ENCODE results near the gene PDCD1.
"Not testable (repeated sequence)": the region's sequence is repeated elsewhere in the genome, so short reads cannot be mapped to it uniquely, and the experiment has no call there.

PDCD1 gene

DNA sequence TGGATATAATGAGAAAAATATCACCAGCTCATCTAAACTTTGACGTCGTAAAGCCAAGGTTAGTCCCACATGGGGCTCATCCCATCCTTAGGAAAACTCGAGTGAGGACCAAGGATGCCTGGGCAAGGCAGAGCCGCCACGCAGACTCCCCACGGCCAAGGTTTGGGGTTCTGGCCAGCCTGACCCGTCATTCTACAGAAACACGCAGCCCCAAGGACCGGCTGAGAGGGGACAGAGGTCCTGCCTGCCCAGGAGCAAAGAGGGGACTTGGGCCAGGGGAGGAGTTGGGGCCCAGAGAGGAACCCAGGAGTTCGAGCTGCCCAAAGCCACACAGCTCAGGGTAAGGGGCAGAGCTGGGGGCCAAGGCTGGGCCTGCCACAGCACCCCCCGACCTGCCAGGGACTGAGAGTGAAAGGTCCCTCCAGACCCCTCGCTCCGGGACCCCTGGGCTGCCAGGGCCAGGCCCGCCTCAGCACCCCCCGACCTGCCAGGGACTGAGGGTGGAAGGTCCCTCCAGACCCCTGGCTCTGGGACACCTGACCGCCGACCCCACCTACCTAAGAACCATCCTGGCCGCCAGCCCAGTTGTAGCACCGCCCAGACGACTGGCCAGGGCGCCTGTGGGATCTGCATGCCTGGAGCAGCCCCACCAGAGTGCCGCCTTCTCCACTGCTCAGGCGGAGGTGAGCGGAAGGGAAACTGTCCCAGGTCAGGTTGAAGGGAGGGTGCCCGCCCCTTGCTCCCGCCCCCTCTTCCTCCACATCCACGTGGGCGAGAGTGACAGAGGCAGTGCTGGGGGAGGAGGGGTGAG lies at the start of gene PDCD1:
PDCD1 (minus strand) TSS at position 689 of the 811 bp plus-strand sequence; CDS start at position 633, 56 bp downstream.
- no peak for DNase-seq

DNA sequence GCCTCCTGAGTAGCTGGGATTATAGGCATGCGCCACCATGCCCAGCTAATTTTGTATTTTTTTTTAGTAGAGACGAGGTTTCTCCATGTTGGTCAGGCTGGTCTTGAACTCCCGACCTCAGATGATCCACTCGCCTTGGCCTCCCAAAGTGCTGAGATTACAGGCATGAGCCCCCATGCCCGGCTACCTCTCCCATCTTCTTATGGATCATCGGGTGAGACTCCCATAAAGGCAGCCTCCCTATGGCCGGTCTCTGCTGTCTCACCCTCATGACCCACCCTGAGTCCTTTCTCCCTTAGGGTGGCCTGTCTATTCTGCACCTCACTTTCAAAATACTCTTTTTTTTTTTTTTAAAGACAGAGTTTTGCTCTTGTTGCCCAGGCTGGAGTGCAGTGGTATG lies 49.1 kb upstream of the PDCD1 start:
- not testable (repeated sequence) for DNase-seq

DNA sequence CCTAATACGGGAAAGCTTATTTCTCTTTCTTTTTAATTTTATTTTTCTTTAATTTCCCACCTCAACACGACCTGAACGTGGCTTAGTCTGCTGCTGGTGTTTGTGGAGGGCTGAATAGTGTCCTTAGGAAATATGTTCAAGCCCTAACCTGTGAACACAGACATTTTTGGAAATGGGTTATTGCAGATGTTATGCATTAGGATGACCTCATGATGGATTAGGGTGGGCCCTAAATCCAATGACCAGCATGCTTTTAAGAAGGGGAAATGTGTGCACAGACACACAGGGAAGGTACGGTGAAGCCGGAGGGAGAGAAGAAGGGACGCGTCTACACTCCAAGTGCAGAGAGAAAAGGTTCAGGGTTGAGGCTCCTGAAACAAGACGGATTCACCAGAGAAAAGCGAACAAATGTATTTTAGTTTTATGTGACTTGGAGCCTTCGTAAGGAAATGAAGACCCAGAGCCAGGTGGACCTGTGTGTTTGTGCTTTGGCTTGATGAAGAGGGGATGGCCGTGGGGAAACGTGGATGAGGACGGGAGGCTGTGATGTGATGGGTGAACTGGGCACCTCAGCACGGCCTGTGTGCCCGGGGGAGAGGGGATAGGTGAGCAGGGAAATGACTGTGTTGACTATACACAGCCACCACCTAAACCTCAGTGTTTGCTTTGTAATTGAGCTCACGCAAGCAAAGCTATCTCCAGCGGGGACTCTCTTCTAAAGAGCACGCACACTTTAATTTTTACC lies 48.3 kb upstream of the PDCD1 start:
- DNase-seq = no peak

DNA sequence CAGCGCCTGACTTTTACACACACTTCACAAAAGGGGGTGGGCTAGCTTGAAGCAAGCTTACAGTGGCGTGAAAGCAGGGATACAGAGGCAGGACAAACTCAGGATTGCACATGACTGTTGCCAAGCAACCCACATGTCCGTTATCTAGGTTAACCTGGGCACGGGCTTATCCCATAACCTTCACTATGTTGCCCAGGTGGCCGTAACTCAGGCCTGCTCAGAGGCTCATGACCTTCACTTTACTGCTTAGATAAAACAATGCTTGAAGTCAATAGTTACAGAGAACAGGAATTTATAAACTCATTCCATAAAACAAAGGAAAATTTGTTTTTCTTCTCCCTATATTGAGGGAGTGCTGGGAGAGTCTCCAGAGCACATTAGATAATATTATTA lies 47.7 kb upstream of the PDCD1 start:
- not testable (repeated sequence) for DNase-seq

DNA sequence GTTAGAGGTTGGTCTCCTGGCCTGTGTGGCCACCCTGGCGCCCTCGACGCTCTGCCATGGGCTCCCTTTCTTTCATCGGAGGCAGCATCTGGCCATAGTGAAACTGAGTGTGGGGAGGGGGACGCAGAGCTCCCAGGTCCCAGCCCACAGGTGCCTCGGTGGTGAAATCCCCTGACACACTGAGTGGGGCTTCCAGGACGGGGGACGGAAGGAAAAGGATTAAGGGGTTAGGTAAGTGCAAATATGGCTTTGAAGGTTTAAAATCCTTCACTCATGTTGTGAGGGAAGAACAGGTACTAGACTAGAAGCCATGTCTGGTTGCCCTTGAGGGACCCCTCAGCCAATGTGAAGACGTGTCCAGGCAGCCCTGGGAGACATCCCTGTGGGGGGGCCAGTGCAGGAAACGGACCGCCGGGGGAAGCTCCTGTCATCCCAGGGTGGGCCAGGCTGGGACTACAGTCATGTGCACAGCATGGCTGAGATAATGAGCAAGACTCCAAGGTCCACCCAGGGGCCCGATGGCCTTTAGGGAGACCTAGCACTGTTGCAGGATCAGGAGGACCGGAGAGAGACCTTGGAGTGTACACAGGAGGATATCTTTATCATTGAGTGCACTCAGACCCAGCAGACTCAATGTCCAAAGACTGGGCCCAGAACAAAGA lies 47.2 kb upstream of the PDCD1 start:
- no peak for DNase-seq

DNA sequence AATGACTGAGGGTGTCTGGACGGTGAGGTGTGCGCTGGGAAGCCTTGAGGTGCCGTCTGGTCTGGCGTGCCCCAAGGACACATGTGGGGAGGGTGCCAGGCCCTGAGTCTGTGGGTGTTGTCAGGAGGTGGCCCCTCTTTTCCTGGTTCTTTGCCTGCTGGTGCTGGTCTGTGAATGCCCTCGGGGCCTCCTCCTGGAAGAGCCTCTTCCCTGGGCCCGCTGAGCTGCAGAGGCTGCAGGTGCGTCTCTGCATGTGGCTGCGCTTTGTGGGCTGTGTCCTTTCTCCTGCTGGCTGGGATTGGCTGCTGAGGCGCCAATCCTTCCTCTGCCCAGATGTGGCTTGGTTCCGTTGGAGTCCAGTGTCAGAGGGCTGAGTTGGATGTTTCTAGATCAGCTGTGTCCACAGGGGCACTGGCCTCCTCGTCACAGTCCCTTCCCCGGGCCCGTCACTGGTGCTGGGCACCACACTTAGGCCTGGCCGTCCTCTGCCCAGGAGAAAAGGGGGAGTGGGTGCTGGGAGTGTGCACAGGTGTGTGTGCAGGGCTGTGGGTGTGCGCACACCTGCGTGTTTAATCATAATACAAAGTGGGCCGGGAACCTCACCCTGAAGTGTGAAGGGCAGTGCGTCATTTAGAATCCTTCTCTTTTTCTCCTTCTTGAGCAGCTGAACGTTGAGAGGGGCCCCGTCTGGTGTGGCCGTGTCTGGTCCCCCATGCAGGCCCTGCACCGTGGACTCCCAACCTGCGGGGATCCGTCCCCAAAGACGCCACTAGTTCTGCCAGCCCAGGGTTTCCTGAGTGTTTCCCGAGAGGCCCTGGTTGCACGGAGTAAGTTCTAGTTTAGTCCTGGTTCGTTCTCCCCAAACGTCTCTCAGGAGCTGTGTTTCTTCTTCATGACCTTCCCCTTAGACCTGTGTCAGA lies 46.4 kb upstream of the PDCD1 start:
- no peak for DNase-seq

DNA sequence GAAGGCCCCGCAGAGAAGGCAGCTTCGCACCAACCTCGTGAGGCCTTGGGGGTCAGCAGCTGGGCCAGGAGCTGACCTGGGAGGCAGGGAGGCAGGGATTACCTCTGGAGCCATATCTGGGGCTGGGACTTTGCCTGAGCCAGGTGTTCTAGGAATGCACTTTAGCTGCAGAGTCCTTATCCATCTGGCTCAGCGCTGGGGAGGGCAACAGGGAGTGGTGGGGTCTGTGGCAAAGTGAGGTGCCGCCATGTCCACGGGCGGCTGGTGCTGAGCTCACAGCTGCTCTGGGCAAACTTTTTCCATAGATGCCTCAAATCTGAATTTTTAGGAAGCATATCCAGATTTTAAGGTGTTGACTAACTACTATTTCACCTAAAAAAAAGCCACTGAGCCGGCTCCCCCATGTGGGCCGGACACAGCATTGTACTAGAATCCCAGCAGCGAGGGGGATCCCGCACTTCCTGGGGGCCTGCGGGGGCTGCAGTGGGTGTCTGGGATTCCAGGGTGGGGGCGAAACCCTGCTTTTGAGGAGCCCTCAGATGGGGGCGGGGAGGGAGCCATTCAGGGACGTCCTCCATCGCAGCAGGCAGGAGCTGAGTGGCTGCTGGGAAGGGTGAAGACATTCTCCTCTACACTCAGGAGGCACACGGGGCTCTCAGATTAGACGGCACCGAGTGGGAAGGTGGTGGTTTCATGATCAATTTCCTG lies 45.5 kb upstream of the PDCD1 start:
- no peak for DNase-seq

DNA sequence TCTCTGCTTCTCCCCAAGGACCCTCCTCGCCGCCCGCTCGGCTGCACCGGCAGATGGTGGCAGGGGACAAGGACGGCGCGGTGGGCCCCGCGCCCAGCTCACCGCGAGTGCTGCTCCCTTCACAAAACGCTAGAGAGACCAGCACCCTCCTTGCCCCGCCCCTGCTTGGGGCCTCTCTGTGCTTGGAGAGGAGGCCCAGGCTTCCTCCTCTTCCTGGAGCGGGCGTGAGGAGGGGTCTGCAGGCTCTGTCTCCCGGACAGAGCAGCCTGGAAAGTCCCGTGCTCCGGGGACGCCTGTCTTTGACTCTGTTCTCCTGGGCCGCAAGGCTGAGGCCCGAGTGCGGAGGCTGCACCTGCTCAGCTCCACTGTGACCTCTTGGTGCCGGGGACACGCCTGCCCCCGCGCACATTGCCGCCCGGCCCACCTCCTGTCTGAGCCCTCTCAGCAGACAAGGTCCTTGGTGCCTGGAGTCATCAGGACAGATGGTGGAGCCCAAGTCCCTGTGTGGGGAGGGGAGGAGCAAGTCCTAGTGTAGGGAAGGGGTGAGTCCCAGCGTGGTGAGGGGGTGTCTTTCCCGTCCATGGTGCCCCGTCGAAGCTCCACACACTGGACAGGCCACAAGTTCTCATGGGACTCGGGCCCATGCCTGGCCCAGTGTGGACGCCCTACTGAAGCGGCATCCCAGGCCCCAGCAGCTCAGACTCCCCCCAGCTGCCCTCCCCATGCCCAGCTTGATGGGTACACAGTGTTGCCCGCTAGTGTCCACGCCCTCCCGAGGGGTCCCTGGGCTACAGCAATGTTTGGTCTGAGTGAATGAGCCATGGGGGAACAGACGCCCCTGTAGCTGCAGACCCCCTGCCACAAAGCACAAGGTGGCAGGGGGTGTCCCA lies 44.7 kb upstream of the PDCD1 start:
- DNase-seq = no peak

DNA sequence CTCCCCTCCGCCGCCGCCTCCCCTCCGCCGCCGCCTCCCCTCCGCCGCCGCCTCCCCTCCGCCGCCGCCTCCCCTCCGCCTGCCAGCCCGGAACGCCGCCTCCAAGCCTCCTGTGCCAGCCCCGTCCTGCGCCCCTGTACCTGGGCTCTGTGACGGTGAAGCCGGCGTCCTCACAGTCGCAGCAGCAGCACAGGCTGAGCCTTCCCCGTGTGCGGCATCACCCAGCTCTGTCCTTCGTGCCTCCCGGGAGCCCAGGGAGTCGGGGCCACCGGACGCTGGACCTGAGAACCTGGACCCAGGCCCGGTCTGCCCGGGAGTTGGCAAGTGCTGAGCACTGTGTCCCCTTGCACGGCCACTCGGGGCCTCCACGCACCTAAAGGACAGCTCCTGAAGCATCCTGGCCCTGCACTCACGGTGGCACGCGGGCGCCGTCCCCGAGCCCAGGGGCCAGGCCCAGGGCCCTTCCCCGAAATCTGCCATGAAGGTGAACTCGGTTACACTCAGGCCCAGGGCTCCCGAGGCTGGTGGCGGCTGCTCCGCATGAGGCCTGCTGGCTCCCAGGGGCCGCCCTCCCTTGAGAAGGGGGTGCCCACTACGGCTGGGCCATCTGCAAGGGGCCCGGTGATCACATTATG lies 43.8 kb upstream of the PDCD1 start:
- no peak for DNase-seq

DNA sequence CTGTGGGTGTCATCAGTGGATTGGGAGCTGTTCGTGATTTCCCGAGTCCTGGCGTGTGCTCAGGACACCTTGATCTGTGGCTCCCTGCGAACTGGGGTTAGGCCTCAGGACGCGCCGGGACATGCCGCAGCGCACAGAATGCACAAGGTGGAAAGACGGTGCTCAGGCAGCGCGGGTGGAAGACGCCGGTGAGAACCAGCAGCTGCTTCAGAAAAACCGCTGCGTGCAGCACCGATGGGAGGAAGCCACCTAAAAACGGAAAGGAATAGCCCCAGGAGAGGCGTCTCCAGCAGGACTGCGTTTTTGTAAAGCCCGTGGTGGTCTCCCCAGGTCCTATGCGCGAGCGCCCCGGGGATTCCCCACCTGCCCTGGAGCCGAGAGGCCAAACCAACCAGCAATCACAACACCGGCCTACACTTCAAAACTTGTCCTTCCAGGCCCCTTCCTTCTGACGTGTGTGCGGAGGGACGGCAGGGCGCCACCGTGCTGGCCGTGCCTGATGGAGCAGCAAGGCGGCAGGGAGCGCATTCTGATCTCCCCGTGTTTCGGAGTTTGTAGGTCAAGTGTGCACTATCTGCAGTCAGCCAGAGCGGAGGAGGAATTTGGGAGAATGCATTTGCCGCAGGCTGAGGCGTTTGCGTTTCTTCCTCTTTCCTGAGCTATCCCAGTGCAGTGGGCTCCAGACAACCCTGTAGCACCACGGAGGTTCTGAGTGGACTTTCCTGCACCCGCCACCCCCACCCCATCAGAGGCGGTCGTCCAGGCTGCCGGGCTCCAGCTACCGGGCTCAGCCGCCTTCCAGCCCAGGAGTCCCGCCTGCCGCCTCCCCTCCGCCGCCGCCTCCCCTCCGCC lies 43.0 kb upstream of the PDCD1 start:
- no peak for DNase-seq

DNA sequence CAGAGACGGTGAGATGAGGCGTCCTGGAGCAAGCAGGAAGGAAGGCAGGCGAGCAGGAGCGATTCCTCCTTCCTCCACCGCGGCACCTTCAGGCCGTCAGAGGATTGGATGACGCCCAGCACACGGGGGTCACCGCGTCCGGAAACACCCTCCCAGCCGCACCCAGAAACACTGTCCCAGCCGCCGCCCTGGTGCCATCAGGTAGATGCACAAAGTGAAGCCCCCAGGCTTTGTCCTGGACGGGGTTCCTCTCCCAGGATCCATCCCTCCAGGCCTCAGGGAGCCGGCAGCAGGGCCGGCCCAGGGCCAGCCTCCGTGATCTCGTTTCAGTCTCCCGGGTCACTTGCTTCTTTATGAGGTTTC lies 42.3 kb upstream of the PDCD1 start:
- no peak for DNase-seq

DNA sequence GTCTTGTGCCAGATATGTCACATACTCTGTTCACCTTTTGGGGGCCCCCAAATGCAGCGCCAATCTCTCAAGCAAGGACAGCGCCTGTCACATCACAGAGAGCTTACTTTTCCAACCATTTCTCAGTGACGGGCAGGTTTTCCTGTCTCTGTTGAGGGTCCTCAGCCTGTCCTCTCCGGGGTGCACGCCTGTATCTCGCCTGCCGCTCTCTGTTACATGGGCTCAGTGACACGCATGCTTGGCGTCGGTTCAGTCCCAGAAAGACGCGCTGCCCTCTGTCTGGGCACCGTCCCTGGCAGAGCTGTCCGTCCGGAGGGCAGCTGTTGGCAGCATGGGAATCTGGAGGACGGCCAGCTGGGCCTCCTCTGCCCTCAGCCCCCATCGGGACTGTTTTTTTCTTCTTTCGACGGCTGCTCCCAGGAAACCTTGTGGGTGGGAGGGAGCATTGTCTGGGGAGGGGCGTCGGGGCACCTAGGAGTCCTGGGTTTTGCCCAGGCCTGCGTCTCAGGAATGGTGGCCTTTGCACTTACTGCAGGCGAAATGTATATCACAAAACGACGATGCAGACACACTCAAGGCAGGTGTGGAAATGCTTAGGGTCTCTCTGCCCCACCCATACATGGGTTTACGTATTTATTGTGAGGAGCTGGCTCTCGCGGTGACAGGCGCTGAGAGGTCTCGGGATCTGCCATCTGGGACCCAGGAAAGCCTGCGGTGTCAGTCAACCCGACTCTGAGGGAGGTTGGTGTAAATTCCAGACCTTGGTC lies 41.7 kb upstream of the PDCD1 start:
- DNase-seq = no peak

DNA sequence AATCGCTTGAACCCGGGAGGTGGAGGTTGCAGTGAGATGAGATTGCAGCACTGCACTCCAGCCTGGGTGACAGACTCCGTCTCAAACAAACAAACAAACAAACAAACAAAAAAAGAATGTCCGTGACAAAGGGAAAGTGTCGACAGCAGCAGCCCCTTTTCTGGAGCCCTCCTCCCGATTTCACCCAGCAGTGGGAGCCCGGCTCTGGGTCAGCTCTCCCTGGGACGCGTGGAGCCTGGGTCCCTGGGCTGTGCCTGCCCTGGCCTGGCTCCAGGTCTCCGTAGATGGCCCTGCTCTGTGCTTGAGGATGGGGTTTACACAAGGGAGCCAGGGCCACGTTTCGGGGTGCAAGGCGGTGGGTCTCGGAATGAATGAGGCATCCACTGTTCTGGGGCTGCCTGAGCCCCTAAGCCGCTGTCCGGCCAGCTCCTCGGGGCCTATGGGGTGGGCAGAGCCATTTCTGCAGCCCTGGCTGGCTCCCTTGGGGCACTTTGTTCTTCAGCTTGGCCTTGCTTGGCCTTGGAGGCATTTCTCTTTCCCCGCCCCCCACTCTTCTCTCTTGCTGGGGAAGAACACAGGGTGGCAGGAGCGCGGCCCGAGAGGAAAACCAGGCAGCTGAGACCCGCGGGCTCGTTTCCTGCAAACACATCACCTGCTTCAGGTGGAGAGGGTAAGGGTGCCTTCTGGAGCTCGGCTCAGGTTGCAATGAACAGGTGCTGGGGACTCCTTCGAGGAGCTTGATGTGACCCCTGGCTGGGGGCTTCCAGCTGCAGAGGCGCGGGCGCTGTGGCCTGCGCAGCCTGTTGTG lies 40.0 kb upstream of the PDCD1 start:
- DNase-seq = no peak

DNA sequence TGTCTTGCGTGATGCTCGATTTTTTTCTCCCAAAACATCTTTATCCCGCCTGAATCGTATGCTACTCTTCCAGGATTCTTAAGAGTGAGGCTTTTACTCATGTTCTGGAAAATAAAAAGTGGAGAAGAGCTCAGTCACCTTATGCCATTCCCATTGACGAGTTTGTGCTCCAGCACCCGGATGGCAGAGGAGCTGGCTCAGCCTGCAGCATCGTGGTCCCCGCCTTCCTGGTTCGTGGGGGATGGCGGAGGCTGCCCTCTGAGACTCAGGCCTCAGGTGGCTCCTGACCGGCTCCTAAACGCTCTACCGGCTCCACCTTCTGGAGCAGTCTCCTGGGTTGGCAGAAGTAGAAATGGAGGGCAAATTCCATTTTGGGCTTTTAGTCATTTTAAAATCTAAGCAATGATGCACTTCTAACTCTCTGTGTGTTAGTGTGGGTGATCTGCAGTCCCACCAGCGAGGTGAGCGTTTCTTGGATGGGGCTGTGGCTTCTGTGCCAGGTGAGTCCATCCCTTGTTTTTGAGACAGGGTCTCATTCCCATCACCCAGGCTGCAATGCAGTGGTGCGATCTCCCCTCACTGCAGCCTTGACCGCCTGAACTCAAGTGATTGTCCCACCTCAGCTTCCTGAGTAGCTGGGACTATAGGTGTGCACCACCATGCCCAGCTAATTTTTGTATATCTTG lies 38.7 kb upstream of the PDCD1 start:
- DNase-seq = no peak

DNA sequence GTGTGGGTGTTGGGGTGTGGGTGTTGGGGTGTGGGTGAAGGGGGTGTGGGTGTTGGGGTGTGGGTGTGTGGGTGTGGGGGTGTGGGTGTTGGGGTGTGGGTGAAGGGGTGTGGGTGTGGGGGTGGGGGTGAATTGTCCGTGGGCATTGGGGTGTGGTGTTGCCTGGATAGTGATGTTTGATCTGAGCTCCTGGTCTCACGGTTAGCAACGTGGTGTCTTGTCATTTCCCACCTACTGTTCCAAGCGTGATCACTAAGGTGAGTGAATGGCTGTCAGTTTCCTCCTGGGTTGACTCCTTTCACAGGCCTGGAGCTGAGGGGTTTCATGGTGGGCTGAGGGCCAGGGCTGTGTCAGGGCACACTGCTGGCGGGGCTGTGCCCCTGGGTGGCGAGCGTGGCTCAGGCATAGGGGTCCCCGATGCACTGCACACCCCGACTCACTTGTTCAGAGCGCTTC lies 38.1 kb upstream of the PDCD1 start:
- DNase-seq = no peak

DNA sequence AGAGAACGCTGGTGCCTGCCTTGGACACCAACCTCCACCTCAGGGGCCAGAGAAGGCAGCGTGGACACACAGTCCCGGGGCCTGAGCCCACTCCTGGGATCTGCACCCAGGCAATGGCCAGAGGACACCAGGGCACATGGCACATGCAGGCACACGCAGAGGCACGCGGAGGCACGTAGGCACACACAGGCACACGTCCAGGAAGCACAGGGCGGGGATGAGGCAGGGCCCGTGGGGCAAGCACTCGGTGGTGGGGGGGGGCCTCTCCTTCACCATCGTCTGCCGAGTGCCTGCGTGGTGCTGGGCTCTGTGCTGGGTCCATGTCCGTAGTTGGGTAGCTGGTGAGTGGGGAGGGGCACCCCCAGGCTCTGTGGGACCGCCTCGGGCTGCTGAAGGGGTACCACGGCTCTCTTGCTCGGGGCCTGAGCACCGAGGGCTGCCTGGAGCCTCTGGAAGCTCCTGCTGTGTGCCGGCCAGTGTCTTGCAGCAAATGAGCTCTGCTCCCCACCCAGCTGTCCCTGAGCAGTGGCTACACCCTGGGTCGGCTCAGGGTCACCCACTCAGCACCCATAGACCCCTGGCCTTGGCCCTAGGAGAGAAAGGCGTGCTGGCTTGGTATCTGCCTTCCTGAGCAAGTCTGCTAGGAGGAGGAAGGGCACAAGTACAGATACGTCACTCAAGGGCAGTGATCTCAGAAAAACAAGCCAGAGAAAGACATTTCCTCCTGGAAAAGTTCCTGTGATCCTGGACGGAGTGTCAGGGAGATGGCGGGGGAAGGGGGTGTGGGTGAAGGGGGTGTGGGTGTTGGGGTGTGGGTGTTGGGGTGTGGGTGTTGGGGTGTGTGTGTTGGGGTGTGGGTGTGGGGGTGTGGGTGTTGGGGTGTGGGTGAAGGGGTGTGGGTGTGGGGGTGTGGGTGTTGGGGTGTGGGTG lies 37.3 kb upstream of the PDCD1 start:
- DNase-seq = no peak
